ENCODE results near the gene NFU1. TPM values are rescaled to one million over a fixed set of nuclear protein-coding genes. Genes with fewer than 3 reads are reported as not detected.

The NFU1 gene
- total and polyA plus RNA-seq, 2 of the 13 experiments (the other 11 are each of a cell fraction or from before 2014, with no cell fraction given) = 39.1 to 84.0 TPM

DNA sequence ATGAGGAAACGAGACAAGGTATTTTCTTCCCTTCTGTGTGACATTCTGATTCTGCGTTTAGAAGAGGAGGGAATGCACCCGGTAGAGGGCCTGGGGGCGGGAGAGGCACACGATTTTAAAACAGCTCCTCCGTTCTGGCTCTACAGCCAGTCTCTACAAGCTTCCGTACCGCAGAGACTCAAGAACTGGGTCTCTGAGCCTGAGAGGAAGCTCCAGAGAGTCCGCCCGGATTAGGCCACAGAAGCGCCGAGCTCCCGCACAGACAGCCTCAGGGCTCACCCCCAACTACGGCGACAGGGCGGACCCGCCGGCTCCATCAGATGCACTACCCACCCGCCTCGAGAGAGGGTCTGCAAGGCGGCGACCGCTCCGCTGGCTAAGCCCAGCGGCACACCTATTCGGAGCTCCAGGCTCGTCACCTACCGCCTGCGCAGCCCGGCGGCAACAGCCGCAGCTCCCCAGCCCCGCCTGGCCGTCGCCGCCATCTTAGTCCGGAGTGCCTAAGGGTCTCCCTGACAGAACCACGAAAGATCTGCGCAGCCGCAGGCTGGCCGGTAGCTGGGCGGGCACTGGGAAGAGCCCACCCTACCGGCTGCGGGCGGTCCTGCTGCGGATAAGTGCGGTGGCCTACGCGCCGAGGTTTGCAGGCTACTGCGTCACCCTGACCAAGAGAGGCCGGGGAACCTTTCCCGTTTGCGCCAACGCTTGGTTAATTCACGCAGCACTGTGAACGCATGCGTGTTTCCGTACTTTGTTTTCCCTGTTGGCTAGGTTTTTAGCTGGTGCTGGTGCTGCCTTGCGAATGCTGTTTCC, at the start of gene NFU1 (continued):
- TF ChIP-seq TAF1 (CRISPR knock-in tag; IDR thresholded peaks at IDR 0.05) (peak; percentile 100), MEIS2 (CRISPR knock-in tag; IDR thresholded peaks at IDR 0.05) (no peak; the same call in 1 of the 2 replicates), REPIN1 (CRISPR knock-in tag; IDR thresholded peaks at IDR 0.05; ENCODE audit: borderline replicate concordance, low read depth) (peak; percentile 64; the same call in 1 of the 2 replicates), JUND (CRISPR knock-in tag; IDR thresholded peaks at IDR 0.05) (no peak), ZNF512B (CRISPR knock-in tag; IDR thresholded peaks at IDR 0.05; ENCODE audit: borderline replicate concordance) (peak; percentile 81), ZNF12 (CRISPR knock-in tag; IDR thresholded peaks at IDR 0.05) (no peak), ZBTB8A (CRISPR knock-in tag; IDR thresholded peaks at IDR 0.05; ENCODE audit: borderline replicate concordance, low read depth) (peak; percentile 96; the same call in 1 of the 2 replicates), ZSCAN25 (CRISPR knock-in tag; IDR thresholded peaks at IDR 0.05) (no peak; the same call in 1 of the 2 replicates), TCF7 (IDR thresholded peaks at IDR 0.05; ENCODE audit: low read depth) (no peak), ZBTB42 (CRISPR knock-in tag; IDR thresholded peaks at IDR 0.05) (peak; percentile 80; the same call in 1 of the 2 replicates), ZNF224 (CRISPR knock-in tag; IDR thresholded peaks at IDR 0.05) (peak; percentile 96), SAFB2 (CRISPR knock-in tag; IDR thresholded peaks at IDR 0.05; ENCODE audit: borderline replicate concordance, low read depth) (peak; percentile 97; the same call in 1 of the 2 replicates), MAZ (IDR thresholded peaks at IDR 0.05; ENCODE audit: borderline replicate concordance, low read depth, low read length) (no peak; the same call in 1 of the 2 replicates), MAZ (CRISPR knock-in tag; IDR thresholded peaks at IDR 0.05; ENCODE audit: low read depth) (peak; percentile 66), ATRX (CRISPR knock-in tag; IDR thresholded peaks at IDR 0.05; ENCODE audit: borderline replicate concordance) (no peak), MAF1 (CRISPR knock-in tag; IDR thresholded peaks at IDR 0.05; ENCODE audit: borderline replicate concordance) (peak; percentile 56; the same call in 1 of the 2 replicates), ZMAT3 (CRISPR knock-in tag; conservative IDR thresholded peaks at IDR 0.05) (peak; percentile 87), SP2 (CRISPR knock-in tag; IDR thresholded peaks at IDR 0.05) (no peak), ZNF749 (CRISPR knock-in tag; IDR thresholded peaks at IDR 0.05; ENCODE audit: borderline replicate concordance) (no peak), CREB1 (IDR thresholded peaks at IDR 0.05) (peak; percentile 84), CREB1 (CRISPR knock-in tag; IDR thresholded peaks at IDR 0.05) (no peak; the same call in 1 of the 2 replicates), ZNF563 (CRISPR knock-in tag; IDR thresholded peaks at IDR 0.05) (peak; percentile 95), TIGD3 (CRISPR knock-in tag; IDR thresholded peaks at IDR 0.05; ENCODE audit: borderline replicate concordance) (peak; percentile 83; the same call in 1 of the 2 replicates)
- TF ChIP-seq, protein P1, sequence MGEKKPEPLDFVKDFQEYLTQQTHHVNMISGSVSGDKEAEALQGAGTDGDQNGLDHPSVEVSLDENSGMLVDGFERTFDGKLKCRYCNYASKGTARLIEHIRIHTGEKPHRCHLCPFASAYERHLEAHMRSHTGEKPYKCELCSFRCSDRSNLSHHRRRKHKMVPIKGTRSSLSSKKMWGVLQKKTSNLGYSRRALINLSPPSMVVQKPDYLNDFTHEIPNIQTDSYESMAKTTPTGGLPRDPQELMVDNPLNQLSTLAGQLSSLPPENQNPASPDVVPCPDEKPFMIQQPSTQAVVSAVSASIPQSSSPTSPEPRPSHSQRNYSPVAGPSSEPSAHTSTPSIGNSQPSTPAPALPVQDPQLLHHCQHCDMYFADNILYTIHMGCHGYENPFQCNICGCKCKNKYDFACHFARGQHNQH (CRISPR knock-in tag; IDR thresholded peaks at IDR 0.05) = peak; percentile 71; the same call in 1 of the 2 replicates

Data from HepG2 (cell line).